Measurements from ENCODE around the gene SCARB1.

DNA sequence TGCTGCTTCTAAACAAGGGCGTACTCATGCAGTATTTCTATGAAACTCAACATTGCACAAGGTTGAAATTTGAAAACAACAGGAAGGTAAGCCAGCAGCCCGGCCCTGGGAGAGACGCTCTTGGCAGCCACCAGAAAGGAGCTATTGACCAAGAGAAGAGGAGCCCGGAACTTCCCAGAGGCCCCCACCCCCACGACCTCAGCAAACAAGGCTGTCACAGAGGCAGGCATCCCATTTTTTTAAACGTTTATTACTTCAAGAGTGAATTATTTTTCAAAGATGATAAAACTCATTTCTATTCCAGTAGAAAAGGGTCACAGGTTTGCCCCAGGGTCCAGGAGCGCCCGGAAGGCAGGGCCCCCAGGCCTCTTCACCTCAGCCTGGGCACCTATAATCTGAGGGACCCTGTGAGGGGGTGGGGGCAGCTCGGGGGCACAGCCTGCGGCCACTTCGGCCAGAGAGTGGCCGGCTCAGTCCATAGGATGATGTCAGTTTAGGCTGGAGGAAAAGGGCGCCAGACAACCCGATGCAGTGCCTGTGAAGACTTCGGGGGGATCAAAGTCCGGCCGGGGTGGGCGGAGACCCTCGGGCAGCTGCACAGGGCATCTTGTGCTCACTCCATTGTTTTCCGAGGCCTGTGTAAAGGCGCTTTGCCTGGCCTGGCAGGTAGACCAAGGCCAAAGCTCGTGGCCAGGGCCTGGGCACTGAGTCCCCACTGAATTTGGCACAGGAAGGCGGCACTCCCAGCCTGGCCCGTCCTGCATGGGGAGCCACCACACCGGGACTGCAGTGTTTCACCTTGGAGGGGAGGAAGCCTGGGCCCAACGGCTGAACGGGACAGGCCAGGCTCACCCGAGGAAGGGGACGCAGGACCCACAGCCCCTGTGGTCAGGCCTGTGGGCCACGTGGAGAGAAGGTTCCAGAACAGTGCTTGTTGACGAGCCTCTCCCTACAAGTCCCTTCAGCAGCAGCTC lies 86.0 kb downstream of the SCARB1 start:
- TF ChIP-seq, protein P1, sequence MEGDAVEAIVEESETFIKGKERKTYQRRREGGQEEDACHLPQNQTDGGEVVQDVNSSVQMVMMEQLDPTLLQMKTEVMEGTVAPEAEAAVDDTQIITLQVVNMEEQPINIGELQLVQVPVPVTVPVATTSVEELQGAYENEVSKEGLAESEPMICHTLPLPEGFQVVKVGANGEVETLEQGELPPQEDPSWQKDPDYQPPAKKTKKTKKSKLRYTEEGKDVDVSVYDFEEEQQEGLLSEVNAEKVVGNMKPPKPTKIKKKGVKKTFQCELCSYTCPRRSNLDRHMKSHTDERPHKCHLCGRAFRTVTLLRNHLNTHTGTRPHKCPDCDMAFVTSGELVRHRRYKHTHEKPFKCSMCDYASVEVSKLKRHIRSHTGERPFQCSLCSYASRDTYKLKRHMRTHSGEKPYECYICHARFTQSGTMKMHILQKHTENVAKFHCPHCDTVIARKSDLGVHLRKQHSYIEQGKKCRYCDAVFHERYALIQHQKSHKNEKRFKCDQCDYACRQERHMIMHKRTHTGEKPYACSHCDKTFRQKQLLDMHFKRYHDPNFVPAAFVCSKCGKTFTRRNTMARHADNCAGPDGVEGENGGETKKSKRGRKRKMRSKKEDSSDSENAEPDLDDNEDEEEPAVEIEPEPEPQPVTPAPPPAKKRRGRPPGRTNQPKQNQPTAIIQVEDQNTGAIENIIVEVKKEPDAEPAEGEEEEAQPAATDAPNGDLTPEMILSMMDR (IDR thresholded peaks at IDR 0.05) = no peak
- no peak for TF ChIP-seq ZFX (IDR thresholded peaks at IDR 0.05; ENCODE audit: borderline replicate concordance)

Data from 22Rv1 (cell line).